Measurements from ENCODE around the gene MMD.
"Not testable (repeated sequence)": the region's sequence is repeated elsewhere in the genome, so short reads cannot be mapped to it uniquely, and the experiment has no call there.

MMD gene

GRCh38 chr17:55431914-55432313 lies 10.3 kb upstream of the MMD start:
- H3K27ac ChIP-seq (ENCODE audit: low read length, poor library complexity, severe bottlenecking); H2AFZ ChIP-seq (ENCODE audit: low read depth, low read length); H4K8ac ChIP-seq (ENCODE audit: low read length); DNase-seq; H3K23ac ChIP-seq (ENCODE audit: low read length in 2 of 2); H3K4me3 ChIP-seq (ENCODE audit: insufficient read depth in 1 of 2, low read depth in 1 of 2, low read length in 2 of 2); H2BK15ac ChIP-seq (ENCODE audit: low read depth, poor library complexity, severe bottlenecking); H2BK5ac ChIP-seq (ENCODE audit: low read depth, low read length, poor library complexity, severe bottlenecking); H3K4ac ChIP-seq (ENCODE audit: low read depth in 1 of 2, low read length in 2 of 2); H2AK5ac ChIP-seq (ENCODE audit: low read length, severe bottlenecking); H3K9ac ChIP-seq (ENCODE audit: low read length); H3K27me3 ChIP-seq (ENCODE audit: control insufficient read depth in 1 of 2, insufficient read depth in 1 of 2, low read length in 2 of 2); H3K79me1 ChIP-seq (replicated peaks; ENCODE audit: low read length, poor library complexity, severe bottlenecking); H3K4me2 ChIP-seq (ENCODE audit: low read length, poor library complexity, severe bottlenecking); H3K9me3 ChIP-seq (ENCODE audit: control insufficient read depth, low read length); H3K36me3 ChIP-seq (ENCODE audit: control insufficient read depth in 1 of 2, insufficient read depth in 2 of 2, low read depth in 1 of 2, low read length in 2 of 2); H3K4me1 ChIP-seq (ENCODE audit: control insufficient read depth, insufficient read depth, low read depth, low read length); H2BK120ac ChIP-seq (ENCODE audit: low read depth, low read length): not testable (repeated sequence)
- H4K91ac ChIP-seq (ENCODE audit: low read length), result peak overlapping the region; percentile 45
- peak overlapping the region in 1 of 2 experiments; percentile 86 for H3K18ac ChIP-seq (ENCODE audit: low read depth in 1 of 2, low read length in 2 of 2)
- WGBS, result no CpG with 5 or more reads among the region's 1 CpG
- peak overlapping the region in 1 of 2 experiments; percentile 93 for H2BK12ac ChIP-seq (ENCODE audit: low read length in 2 of 2)
- peak overlapping the region in 1 of 2 experiments; percentile 56 for H3K14ac ChIP-seq (ENCODE audit: low read length in 2 of 2)

- no peak overlapping the region for H3K23ac ChIP-seq (ENCODE audit: low read length in 2 of 2)
- WGBS, result 69% methylated on average over 4 of the region's 4 CpGs
- H3K14ac ChIP-seq (ENCODE audit: low read length in 2 of 2), result no peak overlapping the region
- H3K9ac ChIP-seq (ENCODE audit: low read length), result peak overlapping the region; percentile 33
- no peak overlapping the region for H2BK120ac ChIP-seq (ENCODE audit: low read depth, low read length)
- no peak overlapping the region for H4K8ac ChIP-seq (ENCODE audit: low read length)
- no peak overlapping the region for H4K91ac ChIP-seq (ENCODE audit: low read length)
- no peak overlapping the region for H2AK5ac ChIP-seq (ENCODE audit: low read length, severe bottlenecking)
- no peak overlapping the region for H2BK5ac ChIP-seq (ENCODE audit: low read depth, low read length, poor library complexity, severe bottlenecking)
- peak overlapping the region in 1 of 2 experiments; percentile 1 for H2BK12ac ChIP-seq (ENCODE audit: low read length in 2 of 2)
- H3K36me3 ChIP-seq (ENCODE audit: control insufficient read depth in 1 of 2, insufficient read depth in 2 of 2, low read depth in 1 of 2, low read length in 2 of 2), result no peaks in the 10 kb centered on the region
- H3K4me2 ChIP-seq (ENCODE audit: low read length, poor library complexity, severe bottlenecking), result no peak overlapping the region
- H2BK15ac ChIP-seq (ENCODE audit: low read depth, poor library complexity, severe bottlenecking), result no peak overlapping the region
- peak overlapping the region in 1 of 2 experiments; percentile 25 for H3K18ac ChIP-seq (ENCODE audit: low read depth in 1 of 2, low read length in 2 of 2)
- H3K27ac ChIP-seq (ENCODE audit: low read length, poor library complexity, severe bottlenecking), result no peak overlapping the region
- H3K79me1 ChIP-seq (replicated peaks; ENCODE audit: low read length, poor library complexity, severe bottlenecking), result no peaks in the 10 kb centered on the region
- H3K27me3 ChIP-seq (ENCODE audit: control insufficient read depth in 1 of 2, insufficient read depth in 1 of 2, low read length in 2 of 2), result no peaks in the 10 kb centered on the region
- H2AFZ ChIP-seq (ENCODE audit: low read depth, low read length), result no peak overlapping the region
- H3K9me3 ChIP-seq (ENCODE audit: control insufficient read depth, low read length), result no peaks in the 10 kb centered on the region
- H3K4me1 ChIP-seq (ENCODE audit: control insufficient read depth, insufficient read depth, low read depth, low read length), result peaks cover 3% of the 10 kb centered on the region
- no peak overlapping the region for H3K4ac ChIP-seq (ENCODE audit: low read depth in 1 of 2, low read length in 2 of 2)
- no peak overlapping the region for H3K4me3 ChIP-seq (ENCODE audit: insufficient read depth in 1 of 2, low read depth in 1 of 2, low read length in 2 of 2)
- DNase-seq, result no peak
Observed at GRCh38 chr17:55430541-55431288, 9.1 kb upstream of the MMD start.

GRCh38 chr17:55427587-55427882 lies 5.9 kb upstream of the MMD start:
- 100% methylated on average over 2 of the region's 2 CpGs for WGBS
- H2BK120ac ChIP-seq (ENCODE audit: low read depth, low read length), result no peak overlapping the region

GRCh38 chr17:55426851-55427586 lies 5.4 kb upstream of the MMD start:
- Histone ChIP-seq H2BK120ac (ENCODE audit: low read depth, low read length) (no peak overlapping the region), H3K4me3 (ENCODE audit: insufficient read depth in 1 of 2, low read depth in 1 of 2, low read length in 2 of 2) (no peak overlapping the region), H3K18ac (ENCODE audit: low read depth in 1 of 2, low read length in 2 of 2) (no peak overlapping the region), H3K27ac (ENCODE audit: low read length, poor library complexity, severe bottlenecking) (no peak overlapping the region), H2BK5ac (ENCODE audit: low read depth, low read length, poor library complexity, severe bottlenecking) (no peak overlapping the region), H3K9ac (ENCODE audit: low read length) (peak overlapping the region; percentile 14), H4K91ac (ENCODE audit: low read length) (no peak overlapping the region), H3K27me3 (ENCODE audit: control insufficient read depth in 1 of 2, insufficient read depth in 1 of 2, low read length in 2 of 2) (peaks cover 0 to 5% of the 10 kb centered on the region in 2 experiments), H2BK12ac (ENCODE audit: low read length in 2 of 2) (no peak overlapping the region), H4K8ac (ENCODE audit: low read length) (no peak overlapping the region), H3K79me1 (replicated peaks; ENCODE audit: low read length, poor library complexity, severe bottlenecking) (no peaks in the 10 kb centered on the region), H2BK15ac (ENCODE audit: low read depth, poor library complexity, severe bottlenecking) (no peak overlapping the region), H3K4me1 (ENCODE audit: control insufficient read depth, insufficient read depth, low read depth, low read length) (peaks cover 2% of the 10 kb centered on the region), H3K23ac (ENCODE audit: low read length in 2 of 2) (no peak overlapping the region), H2AK5ac (ENCODE audit: low read length, severe bottlenecking) (no peak overlapping the region), H3K4me2 (ENCODE audit: low read length, poor library complexity, severe bottlenecking) (no peak overlapping the region), H3K4ac (ENCODE audit: low read depth in 1 of 2, low read length in 2 of 2) (no peak overlapping the region), H3K9me3 (ENCODE audit: control insufficient read depth, low read length) (no peaks in the 10 kb centered on the region), H3K36me3 (ENCODE audit: control insufficient read depth in 1 of 2, insufficient read depth in 2 of 2, low read depth in 1 of 2, low read length in 2 of 2) (no peaks in the 10 kb centered on the region), H3K14ac (ENCODE audit: low read length in 2 of 2) (no peak overlapping the region), H2AFZ (ENCODE audit: low read depth, low read length) (peak overlapping the region; percentile 24)
- peak; percentile 69 for DNase-seq
- 80% methylated on average over 2 of the region's 2 CpGs for WGBS

More at GRCh38 chr17:55427587-55427882, 5.9 kb upstream of the MMD start:
- Histone ChIP-seq H4K91ac (ENCODE audit: low read length) (no peak overlapping the region), H2BK15ac (ENCODE audit: low read depth, poor library complexity, severe bottlenecking) (no peak overlapping the region), H3K9ac (ENCODE audit: low read length) (peak overlapping the region; percentile 14), H3K18ac (ENCODE audit: low read depth in 1 of 2, low read length in 2 of 2) (peak overlapping the region in 1 of 2 experiments; percentile 22), H4K8ac (ENCODE audit: low read length) (no peak overlapping the region), H2AK5ac (ENCODE audit: low read length, severe bottlenecking) (no peak overlapping the region), H3K4ac (ENCODE audit: low read depth in 1 of 2, low read length in 2 of 2) (no peak overlapping the region), H2BK12ac (ENCODE audit: low read length in 2 of 2) (peak overlapping the region in 1 of 2 experiments; percentile 86), H3K79me1 (replicated peaks; ENCODE audit: low read length, poor library complexity, severe bottlenecking) (no peaks in the 10 kb centered on the region), H2BK5ac (ENCODE audit: low read depth, low read length, poor library complexity, severe bottlenecking) (no peak overlapping the region), H3K4me3 (ENCODE audit: insufficient read depth in 1 of 2, low read depth in 1 of 2, low read length in 2 of 2) (no peak overlapping the region), H3K27ac (ENCODE audit: low read length, poor library complexity, severe bottlenecking) (no peak overlapping the region), H2AFZ (ENCODE audit: low read depth, low read length) (no peak overlapping the region), H3K9me3 (ENCODE audit: control insufficient read depth, low read length) (no peaks in the 10 kb centered on the region), H3K4me2 (ENCODE audit: low read length, poor library complexity, severe bottlenecking) (no peak overlapping the region), H3K4me1 (ENCODE audit: control insufficient read depth, insufficient read depth, low read depth, low read length) (peaks cover 2% of the 10 kb centered on the region), H3K23ac (ENCODE audit: low read length in 2 of 2) (no peak overlapping the region), H3K36me3 (ENCODE audit: control insufficient read depth in 1 of 2, insufficient read depth in 2 of 2, low read depth in 1 of 2, low read length in 2 of 2) (no peaks in the 10 kb centered on the region), H3K27me3 (ENCODE audit: control insufficient read depth in 1 of 2, insufficient read depth in 1 of 2, low read length in 2 of 2) (peaks cover 0 to 5% of the 10 kb centered on the region in 2 experiments), H3K14ac (ENCODE audit: low read length in 2 of 2) (no peak overlapping the region)
- DNase-seq, result no peak

Data from mesenchymal stem cell (in vitro differentiated cells and primary cell).